GM19193 (cell line): ENCODE measurements around the gene PLCB2.

Source experiments
- POLR2A ChIP-seq: IDR thresholded peaks from 4 replicates; pipeline ENCODE4 v1.6.1; 2011; ENCODE audit not compliant: insufficient read depth, insufficient read length; ENCODE audit errors: extremely low read depth

PLCB2 gene

GRCh38 chr15:40252141-40252437, 55.6 kb downstream of the PLCB2 start:
- TF ChIP-seq POLR2A = no peak

GRCh38 chr15:40251486-40252140, 56.1 kb downstream of the PLCB2 start:
- no peak for TF ChIP-seq POLR2A

GRCh38 chr15:40250771-40251483, 56.8 kb downstream of the PLCB2 start:
- TF ChIP-seq POLR2A = no peak

GRCh38 chr15:40250304-40250656, 57.5 kb downstream of the PLCB2 start:
- TF ChIP-seq POLR2A = no peak

- TF ChIP-seq POLR2A = no peak
These were observed 58.0 kb downstream of the PLCB2 start for GRCh38 chr15:40249477-40250303.

- TF ChIP-seq POLR2A = no peak
These were observed 59.5 kb downstream of the PLCB2 start for GRCh38 chr15:40248006-40248783.

- no peak for TF ChIP-seq POLR2A
These were observed 60.2 kb downstream of the PLCB2 start for GRCh38 chr15:40247406-40247971.

GRCh38 chr15:40246496-40247280, 61.0 kb downstream of the PLCB2 start:
- TF ChIP-seq POLR2A = no peak

- no peak for TF ChIP-seq POLR2A
These were observed 61.9 kb downstream of the PLCB2 start for GRCh38 chr15:40245666-40246450.

- TF ChIP-seq POLR2A = no peak
These were observed 62.7 kb downstream of the PLCB2 start for GRCh38 chr15:40244961-40245523.

- no peak for TF ChIP-seq POLR2A
These were observed 64.5 kb downstream of the PLCB2 start for GRCh38 chr15:40243126-40243810.

GRCh38 chr15:40242601-40243000, 65.1 kb downstream of the PLCB2 start:
- TF ChIP-seq POLR2A = no peak
